ENCODE measurements around the gene PGBD2. TPM values are rescaled to one million over a fixed set of nuclear protein-coding genes. Genes with fewer than 3 reads are reported as not detected.
A peak's percentile ranks its signal among the peaks of the same experiment; 100 is the strongest.

The PGBD2 gene
- polyA plus RNA-seq, 2 of the 4 experiments (the other 2 are of a cell fraction) = 5.6 to 7.1 TPM

DNA sequence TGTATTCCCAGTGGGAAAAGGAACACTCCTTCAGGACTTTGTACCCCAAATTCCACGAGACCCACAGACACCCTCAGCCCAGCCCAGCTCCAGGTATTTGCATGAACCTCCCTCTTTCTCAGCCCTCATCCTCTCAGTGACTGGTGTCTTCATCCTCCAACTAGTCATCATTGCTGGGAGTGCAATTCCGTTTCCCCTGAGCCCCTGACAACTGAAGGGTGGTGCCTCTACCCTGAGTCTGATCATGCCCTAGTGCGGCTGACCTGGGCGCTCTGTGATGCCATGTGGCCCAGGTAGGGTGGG, 43.4 kb upstream of the PGBD2 start:
- FAIRE-seq (no peak), DNase-seq (ENCODE audit: low read depth in 1 of 2, low spot score in 1 of 2) (no peak), ATAC-seq (peak in 1 of 2 experiments; percentile 8; a peak in 4 of 6 replicates)
- peak overlapping the region; percentile 64 to 88 for H3K27ac ChIP-seq
- TF ChIP-seq RNF2 (IDR thresholded peaks at IDR 0.05; ENCODE audit: borderline replicate concordance, low read depth) (no peak), HDAC2 (IDR thresholded peaks at IDR 0.05) (no peak), CBX2 (IDR thresholded peaks at IDR 0.05; ENCODE audit: borderline replicate concordance, low read depth) (no peak), FOSL2 (IDR thresholded peaks at IDR 0.05) (no peak), FOSL2 (CRISPR knock-in tag; IDR thresholded peaks at IDR 0.05) (no peak), POLR2A (IDR thresholded peaks at IDR 0.05; ENCODE audit: low read length) (no peak), ZC3H11A (IDR thresholded peaks at IDR 0.05) (no peak), HOXB13 (CRISPR knock-in tag; IDR thresholded peaks at IDR 0.05; ENCODE audit: low read depth) (no peak), RFX5 (IDR thresholded peaks at IDR 0.05) (no peak)
- H3K9me3 ChIP-seq = no peaks in the 10 kb centered on the region
- H3K4me2 ChIP-seq = peak overlapping the region; percentile 78
- WGBS (ENCODE audit: missing lambda C conversion rate) = 60% methylated on average over 1 of the region's 4 CpGs
- ChIA-PET POLR2A (interaction anchor here (1.6 to 2.9 kb wide), 2 partner anchors 11 to 37 kb away, joined by 5 to 18 read pairs; partner anchors contain the start of gene SH3BP5L), CTCF (no interaction called here)
- peaks cover 14% of the 10 kb centered on the region for H3K4me1 ChIP-seq
- peak overlapping the region; percentile 44 for H3K4me3 ChIP-seq

DNA sequence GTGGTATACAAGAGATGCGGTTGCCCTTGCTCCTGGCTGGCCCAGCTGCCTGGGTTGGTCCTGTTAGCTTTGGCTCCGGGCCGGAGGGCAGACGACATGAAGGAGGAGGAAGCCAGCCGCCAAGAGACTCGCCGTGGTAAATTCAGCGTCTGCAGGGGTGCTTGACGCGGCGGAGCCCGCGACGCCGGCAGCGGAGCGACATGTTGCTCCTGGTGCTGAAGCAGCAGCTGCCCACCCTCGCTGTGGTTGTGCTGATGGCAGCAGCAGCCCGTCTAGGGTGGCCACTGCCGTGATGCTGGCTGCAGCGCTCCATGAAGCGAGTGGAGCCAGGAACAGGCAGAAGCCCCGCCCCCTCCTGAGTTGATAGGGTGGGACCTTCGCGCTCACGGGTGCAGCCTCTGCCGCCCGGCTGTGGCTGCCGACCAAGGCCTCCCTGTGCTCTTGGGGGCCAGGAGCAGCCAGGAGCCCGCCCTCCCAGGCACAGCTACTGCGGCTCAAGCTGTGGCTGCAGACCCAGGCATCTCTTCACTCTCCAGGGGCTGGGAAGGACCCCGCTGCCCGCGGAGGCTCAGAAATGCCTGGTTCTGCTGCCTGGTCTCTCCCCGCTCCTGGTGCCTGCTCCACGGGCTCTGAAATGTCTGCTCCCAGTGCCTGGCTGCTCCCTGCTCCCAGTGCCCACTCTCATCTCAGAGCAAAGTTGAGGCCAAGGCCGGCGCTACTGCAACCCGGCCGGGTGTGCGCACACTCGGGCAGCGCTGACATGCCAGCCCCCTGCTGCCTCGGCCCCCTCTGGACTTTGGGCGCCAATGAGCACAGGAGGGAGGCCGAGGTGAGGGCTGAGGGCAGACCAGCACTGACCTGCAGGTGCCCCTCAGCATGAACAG, 42.8 kb upstream of the PGBD2 start:
- 37% methylated on average over 28 of the region's 46 CpGs for WGBS (ENCODE audit: missing lambda C conversion rate)
- TF ChIP-seq MAX (IDR thresholded peaks at IDR 0.05) = peak; percentile 71
- peak; percentile 96 for TF ChIP-seq POLR2A (IDR thresholded peaks at IDR 0.05; ENCODE audit: low read length)
- TF ChIP-seq HOXA7 (CRISPR knock-in tag; IDR thresholded peaks at IDR 0.05) = no peak
- TF ChIP-seq MAFK (IDR thresholded peaks at IDR 0.05; ENCODE audit: partially characterized antibody) = no peak
- TF ChIP-seq FOXS1 (CRISPR knock-in tag; IDR thresholded peaks at IDR 0.05) = no peak
- TF ChIP-seq TP53 (CRISPR knock-in tag; IDR thresholded peaks at IDR 0.05) = no peak
- TF ChIP-seq, protein P1, sequence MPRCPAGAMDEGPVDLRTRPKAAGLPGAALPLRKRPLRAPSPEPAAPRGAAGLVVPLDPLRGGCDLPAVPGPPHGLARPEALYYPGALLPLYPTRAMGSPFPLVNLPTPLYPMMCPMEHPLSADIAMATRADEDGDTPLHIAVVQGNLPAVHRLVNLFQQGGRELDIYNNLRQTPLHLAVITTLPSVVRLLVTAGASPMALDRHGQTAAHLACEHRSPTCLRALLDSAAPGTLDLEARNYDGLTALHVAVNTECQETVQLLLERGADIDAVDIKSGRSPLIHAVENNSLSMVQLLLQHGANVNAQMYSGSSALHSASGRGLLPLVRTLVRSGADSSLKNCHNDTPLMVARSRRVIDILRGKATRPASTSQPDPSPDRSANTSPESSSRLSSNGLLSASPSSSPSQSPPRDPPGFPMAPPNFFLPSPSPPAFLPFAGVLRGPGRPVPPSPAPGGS (IDR thresholded peaks at IDR 0.05) = 0 out of 3 replicates have a peak, but pooled peaks have one; percentile 28
- TF ChIP-seq JUN (IDR thresholded peaks at IDR 0.05) = peak in 1 of 2 experiments; percentile 35; a peak in 1 of 5 replicates
- TF ChIP-seq EHMT2 (IDR thresholded peaks at IDR 0.05; ENCODE audit: low read depth) = no peak
- no peak for TF ChIP-seq SREBF2 (IDR thresholded peaks at IDR 0.05)
- TF ChIP-seq, protein P2, sequence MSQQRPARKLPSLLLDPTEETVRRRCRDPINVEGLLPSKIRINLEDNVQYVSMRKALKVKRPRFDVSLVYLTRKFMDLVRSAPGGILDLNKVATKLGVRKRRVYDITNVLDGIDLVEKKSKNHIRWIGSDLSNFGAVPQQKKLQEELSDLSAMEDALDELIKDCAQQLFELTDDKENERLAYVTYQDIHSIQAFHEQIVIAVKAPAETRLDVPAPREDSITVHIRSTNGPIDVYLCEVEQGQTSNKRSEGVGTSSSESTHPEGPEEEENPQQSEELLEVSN (IDR thresholded peaks at IDR 0.05; ENCODE audit: borderline replicate concordance, low read depth) = peak; percentile 26; the same call in 1 of the 2 replicates
- ChIA-PET CTCF (interaction anchor here (2.3 kb wide), 1 partner anchor 10 kb away, joined by 12 read pairs; no protein-coding TSS in a partner anchor), POLR2A (interaction anchor here (1.6 to 2.9 kb wide), 2 partner anchors 10 to 37 kb away, joined by 5 to 18 read pairs; partner anchors contain the start of gene SH3BP5L)
- H3K4me2 ChIP-seq = peak overlapping the region; percentile 78
- DNase-seq (ENCODE audit: low read depth in 1 of 2, low spot score in 1 of 2) (peak; percentile 63 to 69), FAIRE-seq (no peak), ATAC-seq (peak; percentile 68 to 80)
- H3K27ac ChIP-seq = peak overlapping the region; percentile 64 to 88
- peak overlapping the region; percentile 44 for H3K4me3 ChIP-seq
- no peaks in the 10 kb centered on the region for H3K9me3 ChIP-seq
- H3K4me1 ChIP-seq = peaks cover 13% of the 10 kb centered on the region

GRCh38 chr1:248871837-248872401, 34.1 kb upstream of the PGBD2 start:
- FAIRE-seq (no peak), ATAC-seq (no peak), DNase-seq (ENCODE audit: low read depth in 1 of 2, low spot score in 1 of 2) (no peak)
- TF ChIP-seq FOSB (CRISPR knock-in tag; IDR thresholded peaks at IDR 0.05) (no peak), BHLHE40 (IDR thresholded peaks at IDR 0.05; ENCODE audit: low read depth, low read length) (no peak), ESRRA (IDR thresholded peaks at IDR 0.05; ENCODE audit: borderline replicate concordance, low read length) (no peak), NR3C1 (IDR thresholded peaks at IDR 0.05) (no peak)
- 98% methylated on average over 3 of the region's 3 CpGs for WGBS (ENCODE audit: missing lambda C conversion rate)
- ChIA-PET CTCF (interaction anchor here (2.0 to 3.9 kb wide), 3 partner anchors 8 to 30 kb away, joined by 6 to 27 read pairs (median 12); partner anchors contain the start of gene ZNF692), POLR2A (interaction anchor here (2.1 to 3.5 kb wide), 5 partner anchors 8 to 46 kb away, joined by 18 to 36 read pairs (median 24); partner anchors contain the start of genes PGBD2, SH3BP5L, ZNF672 and ZNF692)
- Histone ChIP-seq H3K4me3 (peak overlapping the region; percentile 54), H3K9me3 (no peaks in the 10 kb centered on the region), H3K4me2 (peak overlapping the region; percentile 57), H3K27ac (peak overlapping the region; percentile 80 to 85), H3K4me1 (peaks cover 6% of the 10 kb centered on the region; the same call in 2 of the 3 replicates)

Data from A549 (cell line).